Neuronal stem cell (in vitro differentiated cells): ENCODE data around the gene HES1.

Experiments
- DNase-seq: peaks from one replicate; pipeline ENCODE4 v3.0.0-alpha.2; 2013; ENCODE audit warnings: low spot score
- H2AFZ ChIP-seq: one replicate; pipeline ENCODE4 v1.6.1; 2013; ENCODE audit warnings: mild to moderate bottlenecking, low read length, inconsistent platforms
- H2AK5ac ChIP-seq: 2 replicates; pipeline ENCODE4 v1.6.1; 2013; ENCODE audit warnings: low read depth, mild to moderate bottlenecking, inconsistent platforms, low read length, moderate library complexity, mixed read lengths
- H2BK120ac ChIP-seq: 2 replicates; pipeline ENCODE4 v1.6.1; 2013; ENCODE audit warnings: low read depth, mild to moderate bottlenecking, inconsistent platforms, low read length, moderate library complexity, mixed read lengths
- H2BK12ac ChIP-seq: one replicate; pipeline ENCODE4 v1.6.1; 2013; ENCODE audit warnings: low read length, inconsistent platforms
- H2BK15ac ChIP-seq: 2 replicates; pipeline ENCODE4 v1.6.1; 2013; ENCODE audit warnings: mild to moderate bottlenecking, low read length, inconsistent platforms, mixed read lengths
- H2BK5ac ChIP-seq: one replicate; pipeline ENCODE4 v1.6.1; 2013; ENCODE audit warnings: inconsistent platforms, mild to moderate bottlenecking, low read length, moderate library complexity
- H3K14ac ChIP-seq: one replicate; pipeline ENCODE4 v1.6.1; 2013; ENCODE audit warnings: low read length, inconsistent platforms
- H3K18ac ChIP-seq: 2 replicates; pipeline ENCODE4 v1.6.1; 2013; ENCODE audit warnings: low read length, inconsistent platforms
- H3K23ac ChIP-seq: 2 replicates; pipeline ENCODE4 v1.6.1; 2013; ENCODE audit warnings: low read depth, mild to moderate bottlenecking, mixed read lengths, low read length, inconsistent platforms; ENCODE audit not compliant: poor library complexity
- H3K27ac ChIP-seq: replicated peaks from 3 replicates; pipeline ENCODE4 v1.5.1; 2013; ENCODE audit warnings: low read length, inconsistent platforms
- H3K27me3 ChIP-seq, 3 experiments: 2 replicates each; pipeline ENCODE4 v1.6.1; 2013; ENCODE audit warnings: low read length in 3 of 3, mild to moderate bottlenecking in 2 of 3, inconsistent platforms in 1 of 3, low read depth in 1 of 3, mixed read lengths in 1 of 3, moderate library complexity in 1 of 3; ENCODE audit not compliant: control insufficient read depth in 3 of 3, insufficient read depth in 3 of 3
- H3K36me3 ChIP-seq, 2 donors: replicated peaks in 1 of 2; 2 replicates each; pipeline ENCODE4 v1.6.1; 2013; ENCODE audit warnings: low read length in 2 of 2; ENCODE audit not compliant: control insufficient read depth in 2 of 2, insufficient read depth in 2 of 2
- H3K4ac ChIP-seq: 2 replicates; pipeline ENCODE4 v1.6.1; 2013; ENCODE audit warnings: inconsistent platforms, mild to moderate bottlenecking, low read length, moderate library complexity
- H3K4me1 ChIP-seq, 2 donors: 1 replicate in 1 of 2; 2 replicates in 1 of 2; pipeline ENCODE4 v1.6.1; 2013; ENCODE audit warnings: low read length in 2 of 2, low read depth in 1 of 2; ENCODE audit not compliant: control insufficient read depth in 2 of 2, insufficient read depth in 1 of 2
- H3K4me2 ChIP-seq: one replicate; pipeline ENCODE4 v1.6.1; 2013; ENCODE audit warnings: mild to moderate bottlenecking, low read length, inconsistent platforms; ENCODE audit not compliant: insufficient read depth, poor library complexity, severe bottlenecking
- H3K4me3 ChIP-seq, 2 donors: 2 replicates each; pipeline ENCODE4 v1.5.1; 2013; ENCODE audit warnings: low read length in 2 of 2, mild to moderate bottlenecking in 2 of 2, inconsistent platforms in 1 of 2, moderate library complexity in 1 of 2
- H3K79me1 ChIP-seq: one replicate; pipeline ENCODE4 v1.6.1; 2013; ENCODE audit warnings: low read depth, mild to moderate bottlenecking, inconsistent platforms, low read length, moderate library complexity
- H3K9ac ChIP-seq: one replicate; pipeline ENCODE4 v1.6.1; 2013; ENCODE audit warnings: mild to moderate bottlenecking, low read depth, low read length, inconsistent platforms; ENCODE audit not compliant: poor library complexity
- H3K9me3 ChIP-seq, 2 donors: replicated peaks in 1 of 2; 2 replicates each; pipeline versions ENCODE3 to v1.6.1; 2013; ENCODE audit warnings: low read length in 2 of 2, mild to moderate bottlenecking in 2 of 2, inconsistent platforms in 1 of 2, low read depth in 1 of 2, mixed read lengths in 1 of 2, moderate library complexity in 1 of 2; ENCODE audit not compliant: control insufficient read depth in 2 of 2, insufficient read depth in 1 of 2
- H4K8ac ChIP-seq: one replicate; pipeline ENCODE4 v1.6.1; 2013; ENCODE audit warnings: low read depth, mild to moderate bottlenecking, inconsistent platforms, low read length, moderate library complexity
- H4K91ac ChIP-seq: one replicate; pipeline ENCODE4 v1.6.1; 2013; ENCODE audit warnings: low read length, low read depth, mild to moderate bottlenecking, inconsistent platforms; ENCODE audit not compliant: poor library complexity
- WGBS, 2 donors: extraction: QIAGEN DNeasy Blood & Tissue Kit; methylation state at CpG; one replicate each; pipeline ENCODE4 v1.1.7; 2013; ENCODE audit warnings: missing lambda C conversion rate in 2 of 2, mixed read lengths in 1 of 2; ENCODE audit not compliant: insufficient read length in 2 of 2, insufficient replicate concordance in 1 of 2; ENCODE audit errors: extremely low coverage in 2 of 2; 5-methylcytosine and 5-hydroxymethylcytosine counted together

The HES1 gene

GRCh38 chr3:194174980-194175379, 39.0 kb downstream of the HES1 start:
- H3K18ac ChIP-seq = no peak overlapping the region
- H3K9ac ChIP-seq = no peak overlapping the region
- H3K4me2 ChIP-seq = no peak overlapping the region
- H3K36me3 ChIP-seq = no peaks in the 10 kb centered on the region
- H3K9me3 ChIP-seq = peaks cover 3 to 15% of the 10 kb centered on the region in 2 donors
- H3K23ac ChIP-seq = no peak overlapping the region
- no peak overlapping the region for H4K91ac ChIP-seq
- DNase-seq = no peak
- no peak overlapping the region for H2BK12ac ChIP-seq
- H3K79me1 ChIP-seq = no peaks in the 10 kb centered on the region
- H2BK120ac ChIP-seq = no peak overlapping the region
- no peak overlapping the region for H2AK5ac ChIP-seq
- no peak overlapping the region for H2BK5ac ChIP-seq
- peak overlapping the region; percentile 7 for H2BK15ac ChIP-seq
- peaks cover 0 to 9% (median 0%) of the 10 kb centered on the region in 3 experiments for H3K27me3 ChIP-seq
- H3K27ac ChIP-seq = no peak overlapping the region
- no peak overlapping the region for H4K8ac ChIP-seq
- peaks cover 2 to 17% of the 10 kb centered on the region in 2 donors for H3K4me1 ChIP-seq
- H2AFZ ChIP-seq = no peak overlapping the region
- no peak overlapping the region for H3K4me3 ChIP-seq
- H3K14ac ChIP-seq = no peak overlapping the region
- H3K4ac ChIP-seq = no peak overlapping the region
- no CpG with 5 or more reads among the region's 6 CpGs for WGBS, 2 donors

DNA sequence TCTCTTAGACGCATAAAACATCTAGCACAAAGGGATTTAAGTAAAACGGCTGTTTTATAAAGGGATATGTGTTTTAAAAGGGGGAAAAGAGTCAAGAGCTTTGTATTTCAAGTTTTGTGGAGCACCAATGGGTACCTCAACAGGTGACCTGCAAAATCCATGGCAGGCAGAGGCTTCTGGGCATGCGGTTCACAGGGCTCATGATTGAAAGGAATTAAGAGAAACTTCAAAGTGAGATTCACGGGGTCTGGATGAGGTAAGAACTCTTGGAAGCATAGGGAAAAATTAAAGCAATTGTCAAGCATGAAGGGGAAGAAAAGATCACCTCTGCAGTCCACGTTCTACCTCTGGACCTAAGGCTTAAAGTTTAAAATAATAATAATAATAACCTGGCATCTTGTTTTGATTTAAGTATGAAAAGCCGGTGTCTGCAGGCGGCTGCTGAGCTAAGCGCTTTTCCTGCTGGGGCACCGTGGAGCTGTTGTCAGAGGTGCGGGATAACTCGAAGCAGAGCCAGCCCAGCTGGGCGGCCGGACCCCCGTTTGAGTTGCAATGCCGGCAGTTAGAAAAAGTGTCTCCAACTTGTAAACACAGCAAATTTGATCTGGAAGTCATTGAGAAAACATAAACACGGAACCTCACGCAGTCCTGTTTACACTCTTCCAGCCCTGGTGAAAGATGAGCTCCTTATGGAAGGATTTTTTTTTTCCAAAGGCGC, 40.5 kb downstream of the HES1 start:
- DNase-seq = no peak
- Histone ChIP-seq H3K27me3 (peaks cover 0 to 9% (median 0%) of the 10 kb centered on the region in 3 experiments), H3K9me3 (peaks cover 3 to 15% of the 10 kb centered on the region in 2 donors), H2BK15ac (no peak overlapping the region), H2BK12ac (no peak overlapping the region), H3K27ac (no peak overlapping the region), H2AK5ac (no peak overlapping the region), H3K36me3 (no peaks in the 10 kb centered on the region), H2AFZ (peak overlapping the region; percentile 50), H3K14ac (no peak overlapping the region), H3K4me3 (no peak overlapping the region), H3K23ac (no peak overlapping the region), H3K4me1 (peaks cover 2 to 17% of the 10 kb centered on the region in 2 donors), H4K8ac (no peak overlapping the region), H4K91ac (no peak overlapping the region), H3K4me2 (no peak overlapping the region), H2BK5ac (no peak overlapping the region), H3K79me1 (no peaks in the 10 kb centered on the region), H3K9ac (no peak overlapping the region), H3K18ac (no peak overlapping the region), H3K4ac (no peak overlapping the region), H2BK120ac (no peak overlapping the region)
- 100% methylated on average over 1 of the region's 18 CpGs; no CpG with 5 or more reads in 1 of the 2 donors for WGBS, 2 donors

DNA sequence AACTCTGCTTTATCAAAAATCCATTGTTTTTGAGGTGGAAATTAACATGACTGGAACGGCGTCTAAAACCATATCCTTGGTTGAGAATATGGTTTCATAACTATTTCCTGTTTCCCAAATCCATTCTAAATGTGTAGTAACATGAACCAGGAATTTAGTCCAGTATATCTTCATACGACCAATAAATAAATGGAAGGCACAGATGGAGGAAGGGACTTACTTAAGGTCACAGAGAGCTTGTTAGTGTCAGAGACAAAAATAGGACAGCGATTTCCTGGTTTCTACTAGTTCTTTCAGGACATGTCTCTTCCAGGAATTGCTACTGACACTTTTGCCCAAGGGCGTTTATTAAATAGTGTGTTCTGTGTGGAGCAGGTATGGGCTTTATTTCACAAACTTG, 41.2 kb downstream of the HES1 start:
- Histone ChIP-seq H3K23ac (no peak overlapping the region), H3K4ac (no peak overlapping the region), H2BK120ac (no peak overlapping the region), H3K4me2 (no peak overlapping the region), H4K8ac (no peak overlapping the region), H3K9ac (no peak overlapping the region), H3K14ac (no peak overlapping the region), H3K79me1 (no peaks in the 10 kb centered on the region), H3K36me3 (no peaks in the 10 kb centered on the region), H2AK5ac (no peak overlapping the region), H2AFZ (no peak overlapping the region), H3K27me3 (peaks cover 0 to 9% (median 0%) of the 10 kb centered on the region in 3 experiments), H3K4me1 (peaks cover 2 to 20% of the 10 kb centered on the region in 2 donors), H4K91ac (no peak overlapping the region), H2BK12ac (no peak overlapping the region), H3K27ac (no peak overlapping the region), H3K4me3 (no peak overlapping the region), H3K18ac (no peak overlapping the region), H3K9me3 (peaks cover 1 to 9% of the 10 kb centered on the region in 2 donors), H2BK5ac (no peak overlapping the region), H2BK15ac (no peak overlapping the region)
- no peak for DNase-seq
- no CpG with 5 or more reads among the region's 5 CpGs for WGBS, 2 donors

DNA sequence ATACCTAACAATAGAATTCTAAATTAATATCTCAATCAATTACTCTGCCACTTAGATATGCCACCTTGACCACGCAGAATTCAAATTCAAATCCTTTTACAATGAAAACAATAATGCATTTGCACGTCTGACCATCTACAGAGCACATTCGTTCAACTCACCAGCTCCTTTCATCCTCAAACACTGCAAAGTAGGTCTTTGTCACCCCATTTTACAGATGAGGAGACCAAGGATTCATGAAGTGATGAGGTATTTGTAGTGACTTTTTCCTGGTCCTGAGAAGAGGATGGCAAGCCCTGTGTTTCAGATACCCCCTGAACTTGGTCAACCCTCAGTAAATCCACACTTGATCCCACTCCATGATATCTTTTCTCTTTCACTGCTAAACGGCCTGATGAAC, 42.2 kb downstream of the HES1 start:
- no peak overlapping the region for H3K4me3 ChIP-seq
- H2AK5ac ChIP-seq = no peak overlapping the region
- no peak overlapping the region for H2AFZ ChIP-seq
- H3K27ac ChIP-seq = no peak overlapping the region
- H3K79me1 ChIP-seq = no peaks in the 10 kb centered on the region
- H4K8ac ChIP-seq = no peak overlapping the region
- H3K23ac ChIP-seq = no peak overlapping the region
- no peak for DNase-seq
- H3K4me1 ChIP-seq = peaks cover 2 to 20% of the 10 kb centered on the region in 2 donors
- H3K18ac ChIP-seq = no peak overlapping the region
- no peak overlapping the region for H3K4me2 ChIP-seq
- no peak overlapping the region for H2BK120ac ChIP-seq
- no CpG with 5 or more reads among the region's 4 CpGs for WGBS, 2 donors
- peaks cover 0 to 3% of the 10 kb centered on the region in 2 donors for H3K9me3 ChIP-seq
- no peak overlapping the region for H4K91ac ChIP-seq
- H3K4ac ChIP-seq = no peak overlapping the region
- no peak overlapping the region for H2BK12ac ChIP-seq
- H2BK15ac ChIP-seq = no peak overlapping the region
- no peak overlapping the region for H2BK5ac ChIP-seq
- no peaks in the 10 kb centered on the region for H3K36me3 ChIP-seq
- H3K9ac ChIP-seq = no peak overlapping the region
- no peak overlapping the region for H3K14ac ChIP-seq
- peaks cover 0 to 9% (median 0%) of the 10 kb centered on the region in 3 experiments for H3K27me3 ChIP-seq
